KOPT-K1 (cell line): ENCODE data around the gene THAP12.
"Not testable (repeated sequence)": the region's sequence is repeated elsewhere in the genome, so short reads cannot be mapped to it uniquely, and the experiment has no call there.

Source experiments
- H3K27ac ChIP-seq: fragments of 200-600 bp; sonication (generic); 2 replicates; pipeline ENCODE4 v1.5.1; 2016; ENCODE audit warnings: antibody characterized with exemption, mild to moderate bottlenecking, low read depth, low read length; ENCODE audit not compliant: poor library complexity, severe bottlenecking
- H3K36me3 ChIP-seq: fragments of 200-600 bp; sonication (generic); 2 replicates; pipeline ENCODE4 v1.5.1; 2017; ENCODE audit warnings: antibody characterized with exemption, mild to moderate bottlenecking, low read length, moderate library complexity; ENCODE audit not compliant: insufficient read depth
- H3K9me3 ChIP-seq: fragments of 200-600 bp; sonication (generic); 2 replicates; pipeline ENCODE4 v1.5.1; 2017; ENCODE audit warnings: antibody characterized with exemption, low read length, mild to moderate bottlenecking; ENCODE audit not compliant: insufficient read depth, poor library complexity, severe bottlenecking

The THAP12 gene

GRCh38 chr11:76380977-76381719 lies at the start of gene THAP12, which contains the start of gene GVQW3:
TSS of gene THAP12 (minus strand) at chr11:76381132. CDS start at chr11:76380836, 296 bp downstream.
TSS of gene GVQW3 (plus strand) at chr11:76381323. CDS start at chr11:76381829, 506 bp downstream.
- Histone ChIP-seq H3K27ac (peak within 1 kb of the TSS; percentile 56), H3K9me3 (no peaks in the 10 kb centered on the region), H3K36me3 (peaks cover 6% of the 10 kb centered on the region; the same call in 1 of the 2 replicates)

GRCh38 chr11:76426660-76427059 lies 45.7 kb upstream of the THAP12 start:
- Histone ChIP-seq H3K36me3 (no peaks in the 10 kb centered on the region), H3K9me3 (no peaks in the 10 kb centered on the region), H3K27ac (no peak overlapping the region)

GRCh38 chr11:76424891-76425290 lies 44.0 kb upstream of the THAP12 start:
- H3K36me3 ChIP-seq = no peaks in the 10 kb centered on the region
- no peaks in the 10 kb centered on the region for H3K9me3 ChIP-seq
- H3K27ac ChIP-seq = no peak overlapping the region

GRCh38 chr11:76424379-76424778 lies 43.4 kb upstream of the THAP12 start:
- no peaks in the 10 kb centered on the region for H3K9me3 ChIP-seq
- no peak overlapping the region for H3K27ac ChIP-seq
- H3K36me3 ChIP-seq = no peaks in the 10 kb centered on the region

- Histone ChIP-seq H3K27ac (no peak overlapping the region), H3K36me3 (no peaks in the 10 kb centered on the region), H3K9me3 (no peaks in the 10 kb centered on the region)
Observed at GRCh38 chr11:76419896-76420295, 39.0 kb upstream of the THAP12 start.

GRCh38 chr11:76415073-76415472 lies 34.1 kb upstream of the THAP12 start:
- no peak overlapping the region for H3K27ac ChIP-seq
- H3K9me3 ChIP-seq = no peaks in the 10 kb centered on the region
- H3K36me3 ChIP-seq = no peaks in the 10 kb centered on the region

- Histone ChIP-seq H3K9me3 (no peaks in the 10 kb centered on the region), H3K27ac (no peak overlapping the region), H3K36me3 (no peaks in the 10 kb centered on the region)
Observed at GRCh38 chr11:76410851-76411357, 30.0 kb upstream of the THAP12 start.

GRCh38 chr11:76408171-76408965 lies 27.4 kb upstream of the THAP12 start:
- Histone ChIP-seq H3K9me3 (no peaks in the 10 kb centered on the region), H3K36me3 (no peaks in the 10 kb centered on the region), H3K27ac (peak overlapping the region; percentile 43)

GRCh38 chr11:76406359-76406758 lies 25.4 kb upstream of the THAP12 start:
- H3K27ac ChIP-seq = no peak overlapping the region
- no peaks in the 10 kb centered on the region for H3K9me3 ChIP-seq
- H3K36me3 ChIP-seq = no peaks in the 10 kb centered on the region

GRCh38 chr11:76401484-76401883 lies 20.6 kb upstream of the THAP12 start:
- H3K27ac ChIP-seq, H3K9me3 ChIP-seq, H3K36me3 ChIP-seq: not testable (repeated sequence)

GRCh38 chr11:76400967-76401366 lies 20.0 kb upstream of the THAP12 start:
- no peaks in the 10 kb centered on the region for H3K9me3 ChIP-seq
- no peaks in the 10 kb centered on the region for H3K36me3 ChIP-seq
- no peak overlapping the region for H3K27ac ChIP-seq

- H3K36me3 ChIP-seq = no peaks in the 10 kb centered on the region
- H3K27ac ChIP-seq = no peak overlapping the region
Observed at GRCh38 chr11:76397383-76397782, 16.5 kb upstream of the THAP12 start.

GRCh38 chr11:76395296-76395695 lies 14.4 kb upstream of the THAP12 start:
- Histone ChIP-seq H3K36me3 (no peaks in the 10 kb centered on the region), H3K27ac (no peak overlapping the region)

More at GRCh38 chr11:76397383-76397782, 16.5 kb upstream of the THAP12 start:
- H3K9me3 ChIP-seq = no peaks in the 10 kb centered on the region

GRCh38 chr11:76394411-76394810 lies 13.5 kb upstream of the THAP12 start:
- Histone ChIP-seq H3K36me3 (no peaks in the 10 kb centered on the region), H3K27ac (no peak overlapping the region), H3K9me3 (no peaks in the 10 kb centered on the region)

More at GRCh38 chr11:76395296-76395695, 14.4 kb upstream of the THAP12 start:
- no peaks in the 10 kb centered on the region for H3K9me3 ChIP-seq

- H3K27ac ChIP-seq = no peak overlapping the region
- H3K9me3 ChIP-seq = no peaks in the 10 kb centered on the region
- no peaks in the 10 kb centered on the region for H3K36me3 ChIP-seq
Observed at GRCh38 chr11:76392870-76393269, 11.9 kb upstream of the THAP12 start.
